Uterus (tissue), 4 donors: ENCODE results near the gene ADAMTS19. TPM values are rescaled to one million over a fixed set of nuclear protein-coding genes. Genes with fewer than 3 reads are reported as not detected.

Source experiments
- DNase-seq, 2 donors: peaks; one replicate each; pipeline ENCODE4 v3.0.0-alpha.2; 2019 to 2020
- H3K27ac ChIP-seq, 2 donors: fragments of 200-600 bp; sonication (generic); 1 replicate in 1 of 2; 2 replicates in 1 of 2; pipeline ENCODE4 v1.5.1; 2016 to 2018
- H3K27me3 ChIP-seq, 2 donors: fragments of 200-600 bp; sonication (generic); one replicate each; pipeline ENCODE4 v1.5.1; 2018 to 2019; ENCODE audit warnings: control low read depth in 1 of 2
- H3K36me3 ChIP-seq, 2 donors: fragments of 200-600 bp; sonication (generic); one replicate each; pipeline ENCODE4 v1.5.1; 2019; ENCODE audit warnings: control low read depth in 1 of 2
- H3K4me1 ChIP-seq, 2 donors: fragments of 200-600 bp; sonication (generic); one replicate each; pipeline ENCODE4 v1.5.1; 2018 to 2019; ENCODE audit warnings: control low read depth in 1 of 2
- H3K4me3 ChIP-seq, 2 donors: fragments of 200-600 bp; sonication (generic); 1 replicate in 1 of 2; 2 replicates in 1 of 2; pipeline ENCODE4 v1.5.1; 2018 to 2019; ENCODE audit warnings: mild to moderate bottlenecking in 1 of 2
- H3K9me3 ChIP-seq, 2 donors: fragments of 200-600 bp; sonication (generic); one replicate each; pipeline ENCODE4 v1.5.1; 2019; ENCODE audit warnings: control low read depth in 1 of 2
- POLR2A ChIP-seq, 2 donors: fragments of 450-650 bp; IDR thresholded peaks; one replicate each; pipeline ENCODE4 v1.6.1; 2016; ENCODE audit warnings: antibody characterized with exemption in 2 of 2, mild to moderate bottlenecking in 1 of 2, moderate library complexity in 1 of 2
- intact Hi-C: fragments of 100-400 bp; cut with DNase I; formaldehyde crosslinking; loops from one replicate; pipeline ENCODE4 v1.15.1; 2023; ENCODE audit warnings: low total_unique reads
- total RNA-seq, 4 donors: library from RNA; depleted of rRNA in 3 of 4; stranded (reverse); fragments of >200 nt in 3 of 4; gene quantifications; one replicate each; pipeline versions ENCODE4 v1.1.0 to v1.2.4, GENCODE V29; 2014 to 2023
- TF ChIP-seq, protein P1 (sequence below), 4 experiments: fragments of 200-600 bp in 2 of 4; fragments of 450-650 bp in 2 of 4; sonication (generic) in 2 of 4; IDR thresholded peaks; one replicate each; pipeline ENCODE4 v1.5.1; 2016 to 2019; ENCODE audit warnings: antibody characterized with exemption in 4 of 4, mild to moderate bottlenecking in 2 of 4, moderate library complexity in 1 of 4
- donor health status: DM: yes; HTN: yes; CAD: no.

Gene ADAMTS19
- total RNA-seq, 4 donors from 2014 or later, result 1.2 to 132 (median 36.1) TPM

- intact Hi-C loops, result no loop called here
- DNase-seq, result no peak
- H3K27ac ChIP-seq, result no peak overlapping the region
- H3K4me3 ChIP-seq, result no peak overlapping the region
- no peaks in the 10 kb centered on the region for H3K36me3 ChIP-seq
- no peak for TF ChIP-seq POLR2A (IDR thresholded peaks at IDR 0.05)
- TF ChIP-seq, protein P1, sequence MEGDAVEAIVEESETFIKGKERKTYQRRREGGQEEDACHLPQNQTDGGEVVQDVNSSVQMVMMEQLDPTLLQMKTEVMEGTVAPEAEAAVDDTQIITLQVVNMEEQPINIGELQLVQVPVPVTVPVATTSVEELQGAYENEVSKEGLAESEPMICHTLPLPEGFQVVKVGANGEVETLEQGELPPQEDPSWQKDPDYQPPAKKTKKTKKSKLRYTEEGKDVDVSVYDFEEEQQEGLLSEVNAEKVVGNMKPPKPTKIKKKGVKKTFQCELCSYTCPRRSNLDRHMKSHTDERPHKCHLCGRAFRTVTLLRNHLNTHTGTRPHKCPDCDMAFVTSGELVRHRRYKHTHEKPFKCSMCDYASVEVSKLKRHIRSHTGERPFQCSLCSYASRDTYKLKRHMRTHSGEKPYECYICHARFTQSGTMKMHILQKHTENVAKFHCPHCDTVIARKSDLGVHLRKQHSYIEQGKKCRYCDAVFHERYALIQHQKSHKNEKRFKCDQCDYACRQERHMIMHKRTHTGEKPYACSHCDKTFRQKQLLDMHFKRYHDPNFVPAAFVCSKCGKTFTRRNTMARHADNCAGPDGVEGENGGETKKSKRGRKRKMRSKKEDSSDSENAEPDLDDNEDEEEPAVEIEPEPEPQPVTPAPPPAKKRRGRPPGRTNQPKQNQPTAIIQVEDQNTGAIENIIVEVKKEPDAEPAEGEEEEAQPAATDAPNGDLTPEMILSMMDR (IDR thresholded peaks at IDR 0.05), result no peak
- H3K27me3 ChIP-seq, result no peaks in the 10 kb centered on the region
- no peaks in the 10 kb centered on the region for H3K9me3 ChIP-seq
- H3K4me1 ChIP-seq, result no peaks in the 10 kb centered on the region
Observed at GRCh38 chr5:129724647-129725046, 264.5 kb downstream of the ADAMTS19 start.

GRCh38 chr5:129739773-129740172 lies 279.7 kb downstream of the ADAMTS19 start:
- H3K4me1 ChIP-seq, result no peaks in the 10 kb centered on the region
- no peak for DNase-seq
- intact Hi-C loops, result no loop called here
- no peak overlapping the region for H3K27ac ChIP-seq
- no peaks in the 10 kb centered on the region for H3K36me3 ChIP-seq
- no peaks in the 10 kb centered on the region for H3K27me3 ChIP-seq
- H3K4me3 ChIP-seq, result no peak overlapping the region
- no peaks in the 10 kb centered on the region for H3K9me3 ChIP-seq
- no peak for TF ChIP-seq POLR2A (IDR thresholded peaks at IDR 0.05)
- TF ChIP-seq, protein P1 (IDR thresholded peaks at IDR 0.05), result no peak

GRCh38 chr5:129743541-129744187 lies 283.6 kb downstream of the ADAMTS19 start:
- Histone ChIP-seq H3K27me3 (no peaks in the 10 kb centered on the region), H3K4me3 (no peak overlapping the region), H3K9me3 (no peaks in the 10 kb centered on the region), H3K36me3 (no peaks in the 10 kb centered on the region), H3K27ac (no peak overlapping the region), H3K4me1 (no peaks in the 10 kb centered on the region)
- no peak for DNase-seq
- no peak for TF ChIP-seq POLR2A (IDR thresholded peaks at IDR 0.05)
- TF ChIP-seq, protein P1 (IDR thresholded peaks at IDR 0.05), result no peak
- intact Hi-C loops, result no loop called here

DNA sequence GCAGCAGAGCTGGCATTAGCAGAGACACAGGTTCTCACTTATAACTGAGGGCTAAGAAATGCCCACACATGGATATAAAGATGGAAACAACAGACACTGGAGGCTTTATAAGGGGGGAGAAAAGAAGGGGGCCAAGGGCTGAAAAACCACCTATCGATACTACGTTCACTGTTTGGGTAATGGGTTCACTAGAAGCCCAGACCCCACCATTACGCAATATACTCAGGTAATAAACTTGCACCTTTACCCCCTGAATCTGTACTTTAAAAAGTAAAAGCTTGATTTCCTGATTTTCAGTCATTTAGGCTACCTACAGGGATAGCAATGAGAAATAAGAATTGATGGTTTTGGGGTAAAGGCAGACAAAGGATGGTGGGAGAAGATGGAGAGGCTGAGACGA lies 285.9 kb downstream of the ADAMTS19 start:
- Histone ChIP-seq H3K4me3 (no peak overlapping the region), H3K9me3 (no peaks in the 10 kb centered on the region), H3K27ac (no peak overlapping the region), H3K27me3 (no peaks in the 10 kb centered on the region), H3K36me3 (no peaks in the 10 kb centered on the region), H3K4me1 (no peaks in the 10 kb centered on the region)
- TF ChIP-seq POLR2A (IDR thresholded peaks at IDR 0.05), result no peak
- TF ChIP-seq, protein P1 (IDR thresholded peaks at IDR 0.05), result no peak
- intact Hi-C loops, result no loop called here
- DNase-seq, result no peak

GRCh38 chr5:129746876-129747275 lies 286.8 kb downstream of the ADAMTS19 start:
- Histone ChIP-seq H3K27ac (no peak overlapping the region), H3K4me3 (no peak overlapping the region), H3K9me3 (no peaks in the 10 kb centered on the region), H3K36me3 (no peaks in the 10 kb centered on the region), H3K4me1 (no peaks in the 10 kb centered on the region), H3K27me3 (no peaks in the 10 kb centered on the region)
- intact Hi-C loops, result no loop called here
- no peak for TF ChIP-seq POLR2A (IDR thresholded peaks at IDR 0.05)
- TF ChIP-seq, protein P1 (IDR thresholded peaks at IDR 0.05), result no peak
- no peak for DNase-seq
